GM11168 (cell line): ENCODE results near the gene TECTA.
"Not testable (repeated sequence)": the region's sequence is repeated elsewhere in the genome, so short reads cannot be mapped to it uniquely, and the experiment has no call there.

Source experiments
- in situ Hi-C: fragments of 300-500 bp; cut with MboI; formaldehyde crosslinking; loops from one replicate; pipeline ENCODE4 v1.12.0; 2022; ENCODE audit warnings: low sequenced_read_pairs; ENCODE audit not compliant: unreplicated experiment

TECTA gene

DNA sequence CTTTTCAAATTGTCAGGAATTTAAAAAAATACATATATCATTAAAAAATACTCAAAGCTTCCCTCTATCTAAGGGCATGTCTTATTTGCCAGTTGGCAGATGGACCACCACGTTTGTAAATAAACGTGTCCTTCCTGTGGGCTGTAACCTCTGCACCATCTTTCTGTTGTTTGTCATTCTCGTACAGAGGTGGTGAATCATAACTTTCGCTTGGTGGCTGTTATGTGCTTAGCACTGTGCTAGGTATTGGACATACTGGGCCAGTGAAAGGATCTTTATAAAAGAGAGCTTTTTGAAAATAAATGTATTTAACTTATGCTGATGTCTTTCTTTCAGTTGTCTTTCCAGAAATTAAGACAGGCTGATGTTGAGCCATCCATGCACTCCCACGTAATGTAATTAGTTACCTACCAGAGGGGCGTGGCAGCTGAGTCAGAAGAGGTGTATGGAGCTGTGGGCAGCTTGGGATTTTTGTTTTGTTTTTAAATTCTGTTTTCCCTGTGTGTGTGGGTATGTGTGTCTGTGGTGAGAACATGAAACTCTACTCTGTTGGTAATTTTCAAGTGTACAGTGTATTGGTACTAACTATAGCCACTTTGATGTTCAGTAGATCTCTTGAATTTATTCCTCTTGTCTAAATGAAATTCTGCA, 62.7 kb downstream of the TECTA start:
- in situ Hi-C loops = no loop called here

DNA sequence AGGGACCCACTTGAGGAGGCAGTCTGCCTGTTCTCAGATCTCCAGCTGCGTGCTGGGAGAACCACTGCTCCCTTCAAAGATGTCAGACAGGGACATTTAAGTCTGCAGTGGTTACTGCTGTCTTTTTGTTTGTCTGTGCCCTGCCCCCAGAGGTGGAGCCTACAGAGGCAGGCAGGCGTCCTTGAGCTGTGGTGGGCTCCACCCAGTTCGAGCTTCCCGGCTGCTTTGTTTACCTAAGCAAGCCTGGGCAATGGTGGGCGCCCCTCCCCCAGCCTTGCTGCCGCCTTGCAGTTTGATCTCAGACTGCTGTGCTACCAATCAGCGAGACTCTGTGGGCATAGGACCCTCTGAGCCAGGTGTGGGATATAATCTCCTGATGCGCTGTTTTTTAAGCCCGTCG, 76.6 kb downstream of the TECTA start:
- in situ Hi-C loops = not testable (repeated sequence)

DNA sequence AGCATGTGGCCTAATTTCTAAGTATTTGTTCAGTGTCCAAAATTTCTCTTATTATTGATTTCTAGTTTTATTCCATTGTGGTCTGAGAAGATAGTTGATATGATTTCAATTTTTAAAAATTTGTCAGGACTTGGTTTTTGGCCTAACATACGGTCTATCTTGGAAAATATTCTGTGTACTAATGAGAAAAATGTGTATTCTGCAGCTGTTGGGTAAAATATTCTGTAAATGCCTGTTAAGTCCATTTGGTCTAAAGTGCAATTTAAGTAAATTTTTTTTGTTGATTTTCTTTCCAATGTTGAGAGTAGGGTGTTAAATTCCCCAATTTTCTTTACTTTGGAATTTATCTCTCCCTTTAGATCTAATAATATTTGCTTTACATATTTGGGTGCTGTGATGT, 78.3 kb downstream of the TECTA start:
- in situ Hi-C loops = no loop called here

DNA sequence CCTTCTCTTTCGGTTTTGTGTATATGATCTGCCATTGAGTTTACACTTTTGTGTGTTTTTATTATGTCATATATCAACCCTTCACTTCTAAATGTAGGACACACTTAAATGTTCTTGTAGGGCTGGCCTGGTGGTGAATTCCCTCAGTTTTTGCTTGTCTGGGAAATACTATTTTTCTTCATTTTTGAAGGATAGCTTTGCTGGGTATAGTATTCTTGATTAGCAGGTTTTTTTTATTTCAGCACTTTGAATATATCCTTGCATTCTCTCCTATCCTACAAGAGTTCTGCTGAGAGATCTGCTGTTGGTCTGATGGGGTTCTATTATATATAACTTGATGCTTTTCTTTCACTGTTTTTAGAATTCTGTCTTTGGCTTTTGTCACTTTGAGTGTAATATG, 79.1 kb downstream of the TECTA start:
- in situ Hi-C loops = no loop called here

DNA sequence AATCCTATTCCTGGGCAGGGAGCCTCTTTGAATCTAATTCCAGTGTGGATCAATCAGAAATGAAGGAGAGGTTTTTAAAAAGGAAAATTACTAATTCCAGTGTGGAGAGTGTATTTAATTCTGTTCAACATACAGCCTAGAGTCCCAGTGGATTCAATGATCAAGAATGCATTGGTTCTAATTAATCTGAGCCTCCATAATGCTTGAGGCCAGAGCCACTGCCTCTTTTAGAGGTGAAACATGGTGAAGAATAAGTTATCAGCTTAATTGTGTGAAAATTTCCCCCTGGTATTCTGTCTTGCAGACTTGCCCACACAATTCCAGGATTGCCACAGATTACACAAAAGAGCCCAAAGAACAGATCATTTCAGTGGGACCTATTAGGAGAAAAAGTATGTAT, 87.7 kb downstream of the TECTA start:
- in situ Hi-C loops = no loop called here

DNA sequence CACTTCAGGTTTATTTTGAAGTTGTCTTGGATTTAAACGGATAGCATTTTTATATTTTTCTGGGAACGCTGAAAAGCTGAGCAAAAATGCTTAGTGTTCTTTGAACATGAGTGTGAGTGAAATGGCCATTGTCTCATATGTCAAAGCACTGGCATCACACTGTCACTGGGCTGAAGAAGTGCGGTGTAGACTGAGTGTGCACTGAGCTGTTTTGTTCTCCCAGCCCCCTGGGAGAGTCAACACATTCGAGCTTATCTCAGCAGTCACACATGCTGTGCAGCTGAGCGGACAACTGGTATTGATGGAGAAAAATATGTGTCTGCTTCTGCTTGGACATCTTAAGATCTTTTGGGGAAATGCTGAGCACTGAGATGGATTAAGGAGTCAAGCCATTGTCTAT, 90.8 kb downstream of the TECTA start:
- in situ Hi-C loops = no loop called here

DNA sequence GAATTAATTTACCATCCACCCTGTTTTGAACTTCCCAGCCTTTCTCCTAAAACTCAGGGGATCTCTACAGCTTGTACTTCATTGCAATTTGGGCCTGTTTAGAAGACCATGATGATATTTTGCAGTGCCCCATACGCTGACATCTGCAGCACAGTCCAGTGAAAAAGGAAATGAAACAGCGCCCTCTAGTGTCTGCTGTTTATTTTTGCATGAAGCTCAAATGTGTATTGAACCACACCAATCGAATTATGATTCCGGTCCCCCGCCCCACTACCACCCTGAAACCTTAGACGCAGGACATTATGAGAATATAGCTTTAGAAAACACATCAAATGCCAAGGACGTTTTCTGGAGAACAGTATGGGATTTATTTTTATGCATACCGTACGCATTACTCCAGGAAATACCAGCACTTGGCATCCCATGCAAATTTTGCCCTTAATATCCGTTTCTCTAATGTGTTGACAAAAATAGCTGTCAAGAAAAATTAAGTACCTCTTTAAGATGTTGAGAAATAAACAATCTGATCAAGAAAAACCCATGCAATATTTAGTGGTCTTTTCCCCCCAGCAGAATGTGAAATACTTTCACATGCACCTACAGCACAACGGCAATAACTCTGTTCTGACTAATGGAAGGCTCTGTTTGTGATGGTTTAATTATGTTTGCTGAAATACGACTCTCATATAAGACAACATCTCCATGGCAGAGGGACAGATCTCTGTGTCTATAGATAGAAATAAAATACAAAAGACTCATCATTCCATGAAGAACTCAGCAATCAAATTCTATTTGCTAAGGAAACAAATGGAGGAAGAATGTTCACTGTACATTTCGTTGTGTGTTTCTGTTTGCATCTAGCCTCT, 93.9 kb downstream of the TECTA start:
- in situ Hi-C loops = no loop called here

DNA sequence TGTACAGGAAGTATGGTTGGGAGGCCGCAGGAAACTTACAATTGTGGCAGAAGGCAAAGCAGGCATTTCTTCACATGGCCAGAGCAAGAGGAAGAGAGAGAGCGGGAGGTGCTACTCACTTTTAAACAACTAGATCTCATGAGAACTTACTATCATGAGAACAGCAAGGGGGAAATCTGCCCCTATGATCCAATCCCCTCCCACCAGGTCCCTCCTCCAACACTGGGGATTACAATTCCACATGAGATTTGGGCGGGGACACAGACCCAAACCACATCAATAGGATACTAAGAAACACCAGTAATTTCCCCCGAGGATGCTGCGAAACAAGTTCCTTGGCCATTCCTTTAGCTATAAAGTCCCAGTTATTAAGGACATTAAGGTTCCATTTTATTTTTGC, 97.4 kb downstream of the TECTA start:
- in situ Hi-C loops = no loop called here

DNA sequence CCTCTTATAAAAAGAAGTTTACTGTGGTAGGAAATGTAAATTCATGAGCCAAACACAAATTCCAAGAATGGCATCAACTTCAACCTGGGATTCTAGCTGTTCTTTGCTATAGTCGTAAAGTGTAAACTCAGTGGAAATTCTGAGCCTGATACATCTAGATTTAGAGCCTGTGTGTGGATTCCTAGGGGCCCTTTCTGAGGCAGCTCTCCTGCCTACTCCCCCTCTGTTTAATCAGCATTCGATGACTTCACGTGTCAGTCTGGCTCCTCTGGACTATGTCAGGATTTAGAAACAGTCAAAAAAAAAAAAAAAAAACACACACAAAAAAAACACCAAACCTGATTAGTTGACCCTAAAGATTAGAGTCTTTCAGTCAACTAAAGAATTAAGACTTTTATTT, 98.5 kb downstream of the TECTA start:
- in situ Hi-C loops = no loop called here

DNA sequence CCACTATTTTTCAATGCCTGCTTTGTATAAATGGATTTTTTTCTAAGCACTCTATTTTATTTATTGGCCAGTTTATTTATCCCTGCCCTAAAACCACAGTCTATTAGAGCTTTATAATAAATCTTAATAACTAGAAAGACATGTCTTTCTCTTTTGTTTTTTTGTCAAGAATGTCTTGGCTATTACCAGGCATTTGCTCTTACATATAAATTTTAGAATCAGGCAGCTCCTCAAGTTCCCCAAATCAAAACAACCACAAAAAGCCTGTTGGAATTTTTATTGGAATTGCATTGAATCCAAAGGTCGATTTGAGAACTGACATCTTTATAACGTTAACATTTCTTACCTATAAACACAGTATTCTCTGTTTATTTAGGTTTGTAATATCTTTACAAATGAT, 105.8 kb downstream of the TECTA start:
- in situ Hi-C loops = no loop called here

DNA sequence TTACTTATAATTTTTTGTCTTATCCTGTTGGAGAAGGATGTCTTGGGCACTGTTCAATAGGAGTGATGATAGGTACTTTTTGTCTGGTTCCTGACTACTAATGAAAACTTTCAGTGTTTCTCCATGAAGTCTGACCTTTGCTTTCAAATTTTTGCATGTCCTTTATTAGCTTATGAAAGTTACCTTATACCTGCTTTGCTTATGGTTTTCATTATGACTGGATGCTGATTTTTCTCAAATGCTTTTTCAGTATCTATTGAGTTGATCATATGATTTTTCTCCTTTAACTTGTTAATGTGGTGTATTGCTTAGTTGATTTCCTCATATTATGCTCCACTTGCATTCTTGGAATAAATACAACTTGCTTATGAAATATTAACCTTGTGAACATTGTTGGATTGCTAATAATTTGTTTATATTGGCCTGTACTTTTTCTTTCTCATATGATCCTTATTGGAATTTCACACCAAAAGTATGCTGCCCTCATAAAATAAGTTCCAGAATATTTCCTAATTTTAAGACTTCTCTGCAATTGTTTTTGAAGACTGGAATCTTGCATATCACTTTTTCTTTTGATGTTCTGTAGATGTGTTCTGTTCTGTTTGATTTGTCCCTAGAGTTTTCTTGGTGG, 106.6 kb downstream of the TECTA start:
- in situ Hi-C loops = no loop called here

DNA sequence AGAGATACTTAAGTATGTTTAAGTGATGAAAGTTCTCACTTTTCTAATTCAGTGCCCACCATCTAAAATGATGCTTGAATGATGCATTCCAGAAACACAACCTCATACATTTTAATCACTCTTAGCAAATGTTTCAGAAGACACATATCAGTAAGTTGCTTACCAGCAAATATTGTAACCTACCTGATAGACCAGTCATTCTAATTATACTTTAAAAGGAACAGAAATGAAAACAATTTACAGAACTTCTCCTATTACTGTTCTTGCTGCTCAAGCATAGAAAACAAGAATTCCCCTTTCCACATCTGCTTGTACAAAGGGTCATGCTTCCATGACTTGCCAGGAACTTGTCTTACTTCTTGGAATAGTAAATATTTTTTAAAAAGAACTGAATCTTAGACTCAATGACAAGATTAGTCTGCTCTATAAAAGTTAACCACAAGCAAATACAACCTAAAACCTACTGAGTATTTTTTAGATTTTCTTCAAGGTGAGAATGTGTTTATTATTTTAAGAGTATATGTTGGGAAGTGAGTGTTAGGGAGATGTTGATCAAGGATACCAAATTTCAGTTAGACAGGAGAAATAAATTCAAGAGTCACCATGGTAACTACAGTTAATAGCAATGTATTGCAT, 109.5 kb downstream of the TECTA start:
- in situ Hi-C loops = no loop called here

DNA sequence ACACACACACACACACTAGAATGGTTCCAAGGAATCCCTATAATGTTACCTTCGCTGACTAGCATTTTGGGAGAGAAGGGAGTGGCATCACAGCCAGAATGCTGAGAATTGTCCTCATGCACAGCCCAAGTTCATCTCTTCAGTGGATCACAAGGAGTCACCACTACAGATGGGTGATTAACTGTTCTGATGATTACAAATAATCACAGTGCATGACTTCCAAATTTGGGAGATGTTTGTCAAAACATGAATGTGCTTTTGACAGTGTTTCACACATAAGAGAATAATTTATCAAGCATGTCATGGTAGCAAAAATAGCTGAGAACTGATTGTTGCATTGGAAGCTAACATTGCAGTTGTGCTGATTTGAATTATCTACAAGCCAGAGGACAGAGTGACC, 110.6 kb downstream of the TECTA start:
- in situ Hi-C loops = no loop called here

DNA sequence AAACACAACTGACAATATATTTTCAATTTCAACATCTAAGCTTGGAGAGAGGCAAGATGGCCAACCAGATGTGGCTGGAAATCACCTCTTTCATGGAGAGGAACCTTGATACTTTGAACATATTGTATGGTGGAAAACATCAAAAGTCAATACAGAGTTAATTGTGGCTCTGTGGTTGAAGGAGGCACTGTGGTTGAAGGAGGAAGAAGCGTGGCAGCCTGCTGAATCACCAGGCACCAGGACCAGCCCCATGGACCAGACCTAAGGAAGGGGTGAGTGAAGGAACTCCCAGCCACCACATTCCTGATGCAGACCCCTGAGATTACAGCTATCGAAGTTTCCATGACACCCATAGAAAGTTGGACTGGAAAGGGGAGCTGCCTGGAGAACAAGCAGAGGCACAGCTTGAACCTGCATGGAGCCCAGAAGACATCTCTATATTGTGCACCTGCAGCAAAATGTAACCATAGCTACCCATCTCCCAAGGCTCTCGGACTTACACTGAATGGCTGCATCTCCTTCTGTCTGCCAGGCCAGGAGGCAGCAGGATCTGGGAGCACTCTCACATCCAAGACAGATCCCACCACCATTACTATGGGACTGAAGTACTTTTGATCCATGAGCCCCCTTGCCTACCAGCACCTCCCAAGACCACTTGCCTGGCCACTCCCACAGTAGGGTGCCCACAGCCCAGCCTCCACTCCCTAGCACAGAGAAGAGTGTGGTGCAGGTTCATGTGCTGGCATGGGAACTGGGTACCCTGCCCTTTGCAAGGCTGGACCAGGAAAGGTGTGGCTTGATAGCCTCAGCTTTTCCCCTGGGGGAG, 111.7 kb downstream of the TECTA start:
- in situ Hi-C loops = no loop called here

DNA sequence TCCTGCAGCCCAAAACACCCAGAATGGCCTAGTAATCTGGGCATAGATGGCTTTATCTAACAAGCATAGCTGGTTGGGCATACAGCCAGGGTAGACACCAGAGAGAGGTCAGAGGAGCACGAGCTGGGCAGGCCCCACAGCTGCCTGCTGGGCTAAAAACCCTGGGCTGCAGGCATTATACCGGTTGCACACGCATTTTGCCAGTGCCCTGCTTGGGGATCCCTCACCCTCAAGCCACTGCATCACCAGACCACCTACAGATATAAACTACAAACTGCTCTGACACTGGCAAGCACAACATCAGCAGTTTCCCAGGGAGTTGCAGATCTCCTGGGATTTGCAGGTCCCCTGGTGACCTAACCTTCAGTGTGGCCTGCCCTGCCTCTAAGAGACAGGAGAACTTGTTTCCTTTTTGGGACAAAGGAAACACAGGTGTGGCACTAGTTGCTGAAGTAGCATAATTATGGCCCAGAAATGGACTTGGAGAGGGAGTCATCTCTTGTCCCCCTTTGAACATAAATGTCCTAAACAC, 112.4 kb downstream of the TECTA start:
- in situ Hi-C loops = no loop called here

DNA sequence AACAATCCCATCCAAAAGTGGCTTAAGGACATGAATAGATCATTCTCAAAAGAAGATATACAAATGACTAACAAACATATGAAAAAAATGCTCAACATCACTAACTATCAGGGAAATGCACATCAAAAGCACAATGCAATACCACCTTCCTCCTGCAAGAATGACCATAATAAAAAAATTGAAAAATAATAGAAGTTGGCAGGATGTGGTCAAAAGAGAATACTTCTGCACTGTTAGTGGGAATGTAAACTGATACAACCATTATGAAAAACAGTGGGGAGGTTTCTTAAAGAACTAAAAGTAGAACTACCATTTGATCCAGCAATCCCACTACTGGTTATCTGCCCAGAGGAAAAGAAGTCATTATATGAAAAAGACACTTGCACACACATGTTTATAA, 113.8 kb downstream of the TECTA start:
- in situ Hi-C loops = no loop called here

DNA sequence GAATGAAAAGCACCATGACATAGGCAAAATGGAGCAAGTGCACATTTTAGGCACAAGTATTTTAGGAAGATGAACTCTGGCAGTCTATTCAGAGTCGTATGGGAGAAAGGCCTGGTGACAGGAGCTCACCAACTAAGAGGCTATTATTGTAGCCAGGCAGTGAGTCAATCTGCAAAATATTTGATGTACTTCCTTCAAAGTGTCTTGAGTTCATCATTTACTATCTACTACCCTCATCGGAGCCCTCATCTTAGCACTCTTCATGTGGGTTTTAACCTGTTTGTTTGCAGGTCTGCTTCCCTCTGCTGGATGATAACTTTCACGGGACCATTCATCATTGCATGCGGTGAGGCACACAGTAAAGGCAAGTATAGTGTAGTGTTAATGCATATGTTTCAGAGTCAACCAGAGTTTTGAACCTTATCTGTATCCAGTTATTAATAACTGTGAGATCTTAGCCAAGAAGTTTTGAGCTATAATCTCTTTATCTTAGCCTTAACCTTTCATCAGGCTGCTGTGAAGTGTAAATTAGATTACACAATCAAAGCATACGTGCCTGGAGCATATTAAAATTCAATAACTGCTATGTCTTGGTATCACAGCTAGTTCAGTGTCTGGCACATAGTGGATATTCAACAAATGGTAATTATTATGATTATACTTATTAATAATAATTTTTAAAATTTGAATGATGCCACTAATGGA, 120.6 kb downstream of the TECTA start:
- in situ Hi-C loops = no loop called here

DNA sequence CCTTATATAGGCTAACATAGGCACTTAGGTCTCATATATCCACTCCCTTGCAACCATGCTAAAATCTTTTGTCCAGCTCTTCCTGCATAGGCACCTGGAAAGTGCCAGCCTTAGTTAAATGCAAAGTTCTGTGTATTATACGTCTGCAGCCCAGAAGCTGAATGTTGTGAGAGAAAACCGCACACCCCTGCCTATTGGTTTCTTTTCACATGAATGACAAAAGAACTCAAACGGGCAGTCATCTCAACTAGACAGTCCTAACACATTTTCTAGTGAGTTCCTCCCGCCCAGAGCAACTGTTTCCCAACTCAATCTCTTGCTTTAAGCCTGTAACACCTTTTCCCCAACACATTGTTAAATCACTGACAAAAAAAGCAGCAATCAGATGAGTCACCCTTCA, 122.1 kb downstream of the TECTA start:
- in situ Hi-C loops = no loop called here

DNA sequence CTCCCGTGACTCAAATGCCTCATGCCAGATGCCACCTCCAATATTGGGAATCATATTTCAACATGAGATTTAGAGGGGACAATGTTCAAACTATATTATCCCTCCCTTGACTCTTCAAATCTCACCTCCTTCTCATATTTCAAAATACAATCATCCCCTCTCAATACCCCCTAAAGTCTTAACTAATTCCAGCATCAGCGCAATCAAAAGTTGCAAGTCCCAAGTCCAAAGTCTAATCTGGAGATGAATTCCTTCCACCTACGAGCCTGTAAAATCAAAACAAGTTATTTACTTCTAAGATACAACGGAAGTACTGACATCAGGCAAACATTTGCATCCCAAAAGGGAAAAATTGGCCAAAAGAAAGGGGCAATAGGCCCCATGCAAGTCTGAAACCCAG, 124.3 kb downstream of the TECTA start:
- in situ Hi-C loops = no loop called here
